DMS53 treated with DMSO at 0.1 percent for 48 hours (cell line): ENCODE measurements around the gene CASP3.
"Not testable (repeated sequence)": the region's sequence is repeated elsewhere in the genome, so short reads cannot be mapped to it uniquely, and the experiment has no call there.

Experiments
- DNase-seq: peaks from one replicate; lab custom pipeline; 2025; ENCODE audit not compliant: unreplicated experiment; lab: John Stamatoyannopoulos, UW

The CASP3 gene

GRCh38 chr4:184596617-184597185 lies 52.5 kb downstream of the CASP3 start:
- no peak for DNase-seq

- DNase-seq = no peak
These were observed 53.1 kb downstream of the CASP3 start for GRCh38 chr4:184596044-184596616.

GRCh38 chr4:184595430-184595829 lies 53.8 kb downstream of the CASP3 start:
- DNase-seq = no peak

- DNase-seq = no peak
These were observed 55.8 kb downstream of the CASP3 start for GRCh38 chr4:184593461-184593860.

- not testable (repeated sequence) for DNase-seq
These were observed 57.4 kb downstream of the CASP3 start for GRCh38 chr4:184591747-184592270.

- no peak for DNase-seq
These were observed 58.1 kb downstream of the CASP3 start for GRCh38 chr4:184591070-184591677.

- no peak for DNase-seq
These were observed 59.1 kb downstream of the CASP3 start for GRCh38 chr4:184590196-184590595.

GRCh38 chr4:184588893-184589292 lies 60.4 kb downstream of the CASP3 start:
- DNase-seq = no peak

GRCh38 chr4:184587701-184588100 lies 61.5 kb downstream of the CASP3 start:
- no peak for DNase-seq

GRCh38 chr4:184587221-184587620 lies 62.0 kb downstream of the CASP3 start:
- no peak for DNase-seq

GRCh38 chr4:184583738-184584502 lies 65.3 kb downstream of the CASP3 start:
- DNase-seq = no peak
